RWPE2 (cell line): ENCODE results near the gene LAMP2.

Experiments
- ATAC-seq: fragments of 200-7000 bp; cut with Tn5 transposase; 3 replicates; pipeline ENCODE4 v1.9.1; 2021; ENCODE audit warnings: low read depth
- DNase-seq: peaks from one replicate; pipeline ENCODE4 v3.0.0-alpha.2; 2020; ENCODE audit warnings: low spot score
- H3K27ac ChIP-seq: fragments of 450-650 bp; 2 replicates; pipeline ENCODE4 v1.5.1; 2017; ENCODE audit warnings: mild to moderate bottlenecking; ENCODE audit not compliant: poor library complexity, severe bottlenecking
- H3K27me3 ChIP-seq: fragments of 250-450 bp; sonication (Bioruptor Pico); 2 replicates; pipeline ENCODE4 v1.5.1; 2021; ENCODE audit warnings: mild to moderate bottlenecking, moderate library complexity; ENCODE audit not compliant: insufficient read depth, poor library complexity, severe bottlenecking
- H3K36me3 ChIP-seq: fragments of 250-450 bp; sonication (Bioruptor Pico); 2 replicates; pipeline ENCODE4 v1.5.1; 2020; ENCODE audit warnings: low read depth, mild to moderate bottlenecking, moderate library complexity
- H3K4me1 ChIP-seq: fragments of 250-450 bp; sonication (Bioruptor Pico); 2 replicates; pipeline ENCODE4 v1.5.1; 2021; ENCODE audit warnings: mild to moderate bottlenecking, moderate library complexity; ENCODE audit not compliant: insufficient read depth, poor library complexity, severe bottlenecking
- H3K4me3 ChIP-seq: fragments of 250-450 bp; sonication (Bioruptor Pico); 2 replicates; pipeline ENCODE4 v1.5.1; 2021; ENCODE audit warnings: mild to moderate bottlenecking, moderate library complexity; ENCODE audit not compliant: severe bottlenecking
- H3K9me3 ChIP-seq: fragments of 250-450 bp; sonication (Bioruptor Pico); 2 replicates; pipeline ENCODE4 v1.5.1; 2021; ENCODE audit warnings: mild to moderate bottlenecking, moderate library complexity; ENCODE audit not compliant: severe bottlenecking
- TF ChIP-seq, protein P1 (sequence below): fragments of 450-650 bp; IDR thresholded peaks from one replicate; pipeline ENCODE4 v1.5.1; 2017; ENCODE audit warnings: mild to moderate bottlenecking, moderate library complexity; ENCODE audit not compliant: poor library complexity, severe bottlenecking

The LAMP2 gene

GRCh38 chrX:120459309-120459708 is 9.8 kb downstream of the LAMP2 start:
- H3K4me3 ChIP-seq, result no peak overlapping the region

DNA sequence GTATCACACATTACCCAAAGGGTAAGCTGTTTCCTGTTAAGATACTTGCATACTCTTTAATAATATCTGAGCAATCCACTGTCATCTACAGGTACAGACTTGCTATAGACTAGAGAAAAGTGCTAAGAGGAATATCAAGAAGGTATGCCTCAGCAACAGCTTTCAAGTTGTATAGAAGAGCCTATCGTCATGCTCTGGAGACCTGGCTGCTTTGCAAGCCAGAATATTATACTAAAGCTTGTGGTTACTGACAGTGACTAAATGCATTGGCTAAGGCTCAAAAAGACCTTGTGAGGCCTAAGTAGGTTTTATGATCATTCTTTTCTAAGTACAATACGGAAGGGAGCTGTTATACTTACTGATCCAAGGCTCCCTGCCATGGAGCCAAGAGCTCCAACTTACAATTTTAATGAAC is 11.3 kb downstream of the LAMP2 start:
- peak overlapping the region; percentile 95 for H3K27ac ChIP-seq

More at GRCh38 chrX:120459309-120459708, 9.8 kb downstream of the LAMP2 start:
- TF ChIP-seq, protein P1, sequence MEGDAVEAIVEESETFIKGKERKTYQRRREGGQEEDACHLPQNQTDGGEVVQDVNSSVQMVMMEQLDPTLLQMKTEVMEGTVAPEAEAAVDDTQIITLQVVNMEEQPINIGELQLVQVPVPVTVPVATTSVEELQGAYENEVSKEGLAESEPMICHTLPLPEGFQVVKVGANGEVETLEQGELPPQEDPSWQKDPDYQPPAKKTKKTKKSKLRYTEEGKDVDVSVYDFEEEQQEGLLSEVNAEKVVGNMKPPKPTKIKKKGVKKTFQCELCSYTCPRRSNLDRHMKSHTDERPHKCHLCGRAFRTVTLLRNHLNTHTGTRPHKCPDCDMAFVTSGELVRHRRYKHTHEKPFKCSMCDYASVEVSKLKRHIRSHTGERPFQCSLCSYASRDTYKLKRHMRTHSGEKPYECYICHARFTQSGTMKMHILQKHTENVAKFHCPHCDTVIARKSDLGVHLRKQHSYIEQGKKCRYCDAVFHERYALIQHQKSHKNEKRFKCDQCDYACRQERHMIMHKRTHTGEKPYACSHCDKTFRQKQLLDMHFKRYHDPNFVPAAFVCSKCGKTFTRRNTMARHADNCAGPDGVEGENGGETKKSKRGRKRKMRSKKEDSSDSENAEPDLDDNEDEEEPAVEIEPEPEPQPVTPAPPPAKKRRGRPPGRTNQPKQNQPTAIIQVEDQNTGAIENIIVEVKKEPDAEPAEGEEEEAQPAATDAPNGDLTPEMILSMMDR, result no peak
- Histone ChIP-seq H3K4me1 (peaks cover 31% of the 10 kb centered on the region), H3K36me3 (peaks cover 17% of the 10 kb centered on the region), H3K27ac (peak overlapping the region; percentile 95), H3K9me3 (no peaks in the 10 kb centered on the region), H3K27me3 (no peaks in the 10 kb centered on the region)
- ATAC-seq, result no peak
- no peak for DNase-seq

DNA sequence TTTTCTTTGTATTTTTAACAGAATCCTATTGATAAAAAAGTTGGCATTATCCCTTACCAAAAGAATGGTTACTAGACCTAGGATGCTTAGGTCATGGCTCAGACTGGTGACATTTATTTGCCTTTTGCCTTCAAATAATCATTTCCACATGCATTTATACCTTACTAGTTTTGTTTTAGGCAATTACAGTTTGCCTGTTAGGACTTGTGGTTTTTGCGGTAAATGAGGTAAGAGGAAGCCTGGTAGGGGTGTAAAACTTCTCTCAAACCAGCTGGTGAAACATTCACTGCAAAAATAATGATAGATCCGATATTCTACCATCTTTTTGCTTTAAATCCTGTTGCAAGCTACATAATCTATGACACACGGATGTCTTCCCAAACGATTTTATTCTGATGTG is 12.1 kb downstream of the LAMP2 start:
- ATAC-seq, result peak; percentile 27; the same call in 2 of the 3 replicates
- DNase-seq, result no peak

More for the DNA sequence above, 11.3 kb downstream of the LAMP2 start:
- ATAC-seq (peak; percentile 95), DNase-seq (no peak)
- Histone ChIP-seq H3K4me3 (no peak overlapping the region), H3K4me1 (peaks cover 29% of the 10 kb centered on the region), H3K9me3 (no peaks in the 10 kb centered on the region), H3K27me3 (no peaks in the 10 kb centered on the region), H3K36me3 (peaks cover 30% of the 10 kb centered on the region)
- TF ChIP-seq, protein P1, result no peak

DNA sequence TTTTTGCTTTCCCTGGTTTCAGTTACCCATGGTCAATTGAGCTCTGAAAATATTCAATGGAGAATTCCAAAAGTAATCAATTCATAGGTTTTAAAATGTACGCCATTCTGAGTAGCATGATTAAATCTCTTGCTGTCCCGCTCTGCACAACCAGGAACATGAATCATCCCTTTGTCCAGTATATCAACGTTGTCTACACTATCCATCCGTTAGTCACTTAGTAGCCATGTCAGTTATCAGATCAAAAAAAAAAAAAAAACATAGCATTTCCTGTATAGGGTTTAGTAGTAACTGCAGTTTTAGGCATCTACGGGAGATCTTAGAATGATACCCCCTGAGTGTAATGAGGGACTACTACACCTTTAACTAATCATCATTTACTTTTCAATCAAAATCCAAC is 15.1 kb downstream of the LAMP2 start:
- Histone ChIP-seq H3K36me3 (peaks cover 38% of the 10 kb centered on the region), H3K27ac (peak overlapping the region; percentile 36), H3K4me1 (peaks cover 24% of the 10 kb centered on the region), H3K27me3 (no peaks in the 10 kb centered on the region), H3K9me3 (no peaks in the 10 kb centered on the region), H3K4me3 (no peak overlapping the region)
- DNase-seq (no peak), ATAC-seq (peak; percentile 40; the same call in 2 of the 3 replicates)
- TF ChIP-seq, protein P1, result no peak

More for the DNA sequence above, 12.1 kb downstream of the LAMP2 start:
- peaks cover 30% of the 10 kb centered on the region for H3K36me3 ChIP-seq
- H3K27me3 ChIP-seq, result no peaks in the 10 kb centered on the region
- peak overlapping the region; percentile 5 for H3K4me3 ChIP-seq
- H3K9me3 ChIP-seq, result no peaks in the 10 kb centered on the region
- TF ChIP-seq, protein P1, result no peak
- peak overlapping the region; percentile 95 for H3K27ac ChIP-seq
- peaks cover 29% of the 10 kb centered on the region for H3K4me1 ChIP-seq

GRCh38 chrX:120452131-120452530 is 17.0 kb downstream of the LAMP2 start:
- no peaks in the 10 kb centered on the region for H3K27me3 ChIP-seq
- H3K4me1 ChIP-seq, result peaks cover 10% of the 10 kb centered on the region
- TF ChIP-seq, protein P1, result peak; percentile 26
- H3K27ac ChIP-seq, result no peak overlapping the region
- no peak for DNase-seq
- no peak for ATAC-seq
- peaks cover 49% of the 10 kb centered on the region for H3K36me3 ChIP-seq
- no peaks in the 10 kb centered on the region for H3K9me3 ChIP-seq
- no peak overlapping the region for H3K4me3 ChIP-seq
